Activated CD4-positive, CD25-positive, alpha-beta regulatory T cell treated with anti-CD3 and anti-CD28 coated beads, Interleukin-2, amount 50 U/mL, for 72 hours (primary cell): ENCODE results near the gene SMNDC1.
"Not testable (repeated sequence)": the region's sequence is repeated elsewhere in the genome, so short reads cannot be mapped to it uniquely, and the experiment has no call there.

ENCODE experiments used
- DNase-seq: peaks from one replicate; pipeline ENCODE4 v3.0.0; 2021

SMNDC1 gene

DNA sequence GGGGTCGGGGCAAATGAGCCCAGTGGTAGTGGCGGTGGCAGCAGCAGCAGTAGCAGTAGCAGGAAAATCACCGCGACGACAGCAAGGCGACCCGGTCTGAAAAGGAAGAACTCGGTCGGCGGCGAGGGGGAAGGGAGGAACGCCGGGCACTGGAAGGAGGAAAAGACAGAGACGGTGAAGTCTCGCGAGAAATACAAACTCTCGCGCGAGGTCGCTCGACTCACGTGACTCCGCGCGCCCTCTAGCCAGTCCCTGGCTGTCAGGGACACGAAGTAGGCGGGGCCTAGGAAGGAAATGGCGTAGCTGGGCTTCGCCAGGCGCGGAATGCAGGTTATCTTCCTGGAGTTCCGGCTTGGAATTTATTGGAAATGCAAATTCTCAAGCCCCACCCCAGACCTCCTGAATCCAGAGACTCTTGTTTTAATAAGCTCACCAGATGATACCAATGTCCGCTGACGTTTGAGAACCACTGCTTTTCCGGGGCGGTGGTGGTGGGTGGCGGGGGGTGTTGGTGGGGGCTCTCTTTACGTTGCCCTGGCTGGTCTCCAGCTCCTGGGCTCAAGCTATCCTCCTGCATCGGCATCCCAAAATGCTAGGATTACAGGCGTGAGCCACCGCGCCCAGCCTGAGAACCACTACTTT is at the start of gene SMNDC1:
Gene SMNDC1 (minus strand): TSS at position 141 of the 642 bp plus-strand sequence. CDS start 1,333 bp downstream, outside the sequence.
- peak; percentile 97 for DNase-seq

DNA sequence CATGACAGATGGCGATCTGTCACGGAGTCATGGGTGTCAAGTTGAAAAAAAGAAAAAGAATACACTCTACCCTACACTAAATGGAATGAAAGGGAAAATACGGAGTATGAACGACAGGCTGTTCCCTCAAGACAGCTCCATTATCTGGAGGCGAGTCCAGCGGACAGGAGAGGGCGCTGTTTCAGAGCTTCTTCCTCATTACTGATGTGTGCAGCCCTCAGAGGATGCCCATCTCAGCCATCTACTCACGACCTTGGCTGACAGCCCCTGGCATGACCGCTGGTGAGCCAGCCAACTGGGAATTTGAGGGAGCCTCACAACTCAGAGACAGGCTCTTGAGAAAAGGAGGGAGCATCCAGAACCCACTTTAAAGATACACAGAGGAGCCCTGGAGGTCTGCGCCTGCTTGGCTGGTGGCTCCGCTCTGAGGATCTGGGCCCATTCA is 49.6 kb upstream of the SMNDC1 start:
- peak; percentile 76 for DNase-seq

DNA sequence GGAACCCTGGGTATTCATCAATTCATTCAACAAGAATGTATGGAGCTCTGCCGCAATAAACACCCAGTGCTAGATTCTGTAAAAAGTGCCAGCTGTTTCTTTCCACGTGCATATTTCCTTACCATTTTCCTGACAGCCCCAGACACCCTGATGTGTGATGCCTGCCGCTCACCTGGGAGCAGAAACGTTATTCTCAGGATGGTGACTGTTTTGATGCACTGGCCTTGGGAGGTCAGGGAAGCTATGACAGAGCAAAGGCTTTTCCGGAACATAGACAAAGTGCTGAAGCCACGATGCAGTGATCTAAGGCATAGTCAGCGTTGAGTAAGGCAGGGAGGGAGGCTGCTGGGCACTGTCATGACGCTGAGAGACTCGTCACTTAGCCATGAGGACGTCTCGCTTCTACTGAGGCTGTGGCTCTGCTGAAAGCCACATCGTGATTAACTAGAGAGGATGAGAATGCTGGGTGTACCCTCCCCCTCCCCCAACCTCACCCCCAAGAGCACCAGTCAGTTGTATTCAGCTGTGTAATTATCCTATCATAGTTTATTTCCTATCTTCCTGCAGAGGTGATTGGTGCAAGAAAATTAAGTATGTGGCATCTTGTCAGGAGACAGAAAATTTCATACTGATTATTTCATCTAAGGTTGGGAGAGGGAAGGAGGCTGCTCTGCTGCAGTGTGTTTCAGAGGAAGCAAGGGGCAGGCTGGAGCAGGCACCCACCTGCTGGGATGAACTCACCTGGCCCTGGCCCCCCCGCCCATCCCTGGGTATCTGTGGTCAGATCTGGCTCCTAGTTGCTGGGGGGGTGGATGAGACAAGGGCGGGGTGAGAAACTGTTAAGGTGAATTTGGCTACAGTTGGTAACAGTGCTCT is 48.8 kb upstream of the SMNDC1 start:
- no peak for DNase-seq

DNA sequence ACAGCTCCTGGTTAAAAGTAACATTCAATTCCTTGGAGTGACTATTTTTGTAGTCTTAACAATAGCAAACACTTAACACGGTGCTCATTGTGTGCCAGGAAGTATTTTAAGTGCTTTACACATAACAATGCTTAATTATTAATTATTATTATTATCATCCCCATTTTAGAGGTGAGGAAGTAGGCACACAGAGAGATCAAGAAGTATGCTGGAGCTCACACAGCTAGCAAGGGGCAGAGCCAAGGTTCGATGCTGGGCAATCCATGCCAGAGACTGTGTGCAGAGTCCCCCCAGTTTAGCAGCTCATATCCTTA is 48.2 kb upstream of the SMNDC1 start:
- no peak for DNase-seq

DNA sequence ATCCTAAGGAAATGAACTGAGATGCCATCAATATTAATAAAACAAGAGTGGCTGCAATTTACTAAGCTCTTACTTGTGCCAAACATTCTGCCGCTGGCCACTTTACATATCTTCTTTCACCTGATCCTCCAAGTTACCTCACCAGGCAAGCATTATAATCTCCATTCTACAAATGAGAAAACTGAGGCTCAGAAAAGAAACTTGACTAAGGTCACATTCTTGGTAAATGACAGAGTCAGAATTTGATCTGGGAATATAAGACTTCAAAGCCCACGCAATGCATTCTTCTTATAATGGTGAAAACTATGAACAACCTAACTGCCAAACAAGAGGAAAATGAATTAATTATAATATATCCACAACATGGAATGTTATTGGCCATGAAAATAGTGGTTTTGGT is 46.1 kb upstream of the SMNDC1 start:
- no peak for DNase-seq

DNA sequence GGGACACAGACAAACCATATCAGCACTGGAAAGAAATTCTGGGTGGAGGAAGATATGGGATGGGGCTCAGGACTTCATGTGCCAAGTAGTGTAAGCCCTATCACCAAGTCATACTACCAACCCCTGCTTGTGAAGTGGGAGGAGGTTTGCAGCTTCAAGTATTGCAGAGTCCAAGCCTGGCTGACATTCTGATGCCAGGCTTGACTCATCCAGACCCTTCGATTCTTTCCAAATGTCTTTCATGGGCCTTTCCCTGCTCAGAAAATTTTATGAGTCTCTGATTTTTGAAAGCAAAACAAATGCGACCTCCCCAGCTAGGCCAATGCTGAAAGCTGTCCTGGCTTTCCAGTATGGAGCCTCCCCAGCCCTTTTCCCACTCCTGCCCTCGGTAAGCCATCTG is 45.1 kb upstream of the SMNDC1 start:
- no peak for DNase-seq

DNA sequence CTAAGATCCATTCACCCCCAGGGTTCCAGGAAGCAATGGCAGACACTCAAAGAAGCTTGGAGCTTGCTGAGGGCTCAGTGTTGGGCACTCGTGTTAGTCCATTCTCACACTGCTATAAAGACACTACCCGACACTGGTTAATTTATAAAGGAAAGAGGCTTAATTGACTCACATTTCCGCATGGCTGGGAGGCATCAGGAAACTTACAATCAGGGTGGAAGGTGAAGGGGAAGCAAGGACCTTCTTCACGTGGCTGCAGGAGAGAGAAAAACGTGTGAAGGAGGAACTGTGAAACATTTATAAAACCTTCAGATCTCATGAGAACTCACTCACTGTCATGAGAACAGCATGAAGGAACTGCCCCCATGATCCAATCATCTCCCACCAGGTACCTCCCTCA is 44.7 kb upstream of the SMNDC1 start:
- DNase-seq: no peak

DNA sequence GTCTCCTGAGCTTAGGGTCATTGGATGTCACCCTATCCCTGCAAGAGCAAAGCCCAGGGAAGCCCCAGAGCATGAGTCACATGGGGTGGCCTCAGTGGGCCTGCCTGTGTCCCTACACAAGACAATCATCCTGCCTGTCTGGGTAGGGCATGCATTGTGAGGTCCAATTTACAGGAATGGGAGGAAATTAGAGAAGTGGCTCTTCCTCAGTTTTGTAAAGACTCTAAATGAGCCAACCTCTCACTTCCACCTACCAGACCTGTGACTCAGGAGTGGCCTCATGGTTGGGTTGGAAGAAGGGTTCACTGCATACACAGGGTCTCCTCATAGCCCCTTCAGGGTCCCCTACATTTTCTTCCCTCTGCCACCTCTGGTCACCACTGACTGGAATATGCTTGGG is 43.6 kb upstream of the SMNDC1 start:
- DNase-seq: no peak

DNA sequence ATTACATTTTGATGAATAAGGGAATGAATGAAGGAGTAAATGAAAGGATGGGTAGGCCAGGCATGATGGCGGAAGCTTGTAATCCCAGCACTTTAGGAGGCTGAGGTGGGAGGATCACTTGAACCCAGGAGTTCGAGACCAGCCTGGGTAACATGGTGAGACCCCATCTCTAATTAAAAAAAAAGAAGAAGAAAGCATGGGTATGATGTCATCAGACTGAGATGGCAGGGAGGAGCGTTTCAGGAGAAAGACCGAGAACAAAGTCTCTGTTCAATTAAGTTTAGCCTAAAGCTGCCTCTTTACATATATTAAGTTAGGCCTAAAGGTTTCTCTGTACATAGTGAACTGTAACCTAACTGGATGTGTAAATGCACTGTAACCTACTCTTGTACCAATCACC is 42.2 kb upstream of the SMNDC1 start:
- no peak for DNase-seq

DNA sequence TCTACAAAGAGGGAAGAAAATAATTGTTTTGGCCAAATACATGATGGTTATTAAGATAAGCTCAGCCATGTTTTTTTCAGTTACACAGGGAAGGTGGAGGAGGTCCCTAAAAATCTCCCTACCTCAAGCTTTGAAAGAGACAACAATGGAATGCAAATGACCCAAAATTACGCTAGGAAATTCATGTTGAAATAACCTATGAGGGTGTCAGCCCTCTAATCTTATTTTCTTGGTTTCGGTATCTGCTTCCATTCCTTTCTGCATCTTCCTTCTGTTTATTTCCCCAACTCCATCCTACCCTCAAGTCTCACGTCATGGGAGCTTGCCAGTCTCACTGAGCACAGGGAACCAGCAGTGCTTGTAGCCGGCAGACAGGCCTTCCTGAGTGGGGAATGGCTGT is 40.6 kb upstream of the SMNDC1 start:
- no peak for DNase-seq

DNA sequence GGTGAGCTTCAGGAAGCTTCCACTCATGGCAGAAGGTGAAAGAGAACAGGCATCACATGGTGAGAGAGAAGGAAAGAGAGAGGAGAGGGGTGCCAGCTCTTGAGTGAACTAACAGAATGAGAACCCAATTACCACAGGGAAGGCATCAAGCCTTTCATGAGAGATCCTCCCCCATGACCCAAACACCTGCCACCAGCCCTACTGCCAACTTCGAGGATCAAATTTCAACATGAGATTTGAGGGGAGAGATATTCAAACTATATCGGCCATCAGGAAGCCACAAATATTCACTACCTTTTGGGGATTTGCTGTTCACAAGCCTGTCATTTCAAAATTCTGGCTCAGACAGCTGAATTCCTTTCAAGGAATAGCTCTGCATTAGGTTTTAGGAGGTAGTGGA is 39.9 kb upstream of the SMNDC1 start:
- DNase-seq: no peak

DNA sequence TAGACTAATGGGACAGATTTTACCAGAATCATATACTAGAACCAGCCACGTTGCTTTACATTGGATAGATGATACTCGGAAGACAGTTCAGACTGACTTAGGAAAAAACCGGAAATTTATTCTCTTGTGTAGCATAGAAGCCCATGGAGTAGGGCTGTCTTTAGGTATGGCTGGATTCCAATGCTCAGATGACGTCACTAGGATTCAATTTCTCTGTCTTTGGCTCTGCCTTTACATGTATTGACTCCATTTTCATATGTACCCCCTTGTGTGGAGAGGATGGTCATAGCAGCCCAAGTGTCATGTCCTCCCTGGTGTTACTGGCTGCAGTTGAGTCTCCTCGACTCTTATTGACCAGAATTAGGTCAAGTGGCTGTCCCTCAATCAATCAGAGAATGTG is 39.2 kb upstream of the SMNDC1 start:
- no peak for DNase-seq

DNA sequence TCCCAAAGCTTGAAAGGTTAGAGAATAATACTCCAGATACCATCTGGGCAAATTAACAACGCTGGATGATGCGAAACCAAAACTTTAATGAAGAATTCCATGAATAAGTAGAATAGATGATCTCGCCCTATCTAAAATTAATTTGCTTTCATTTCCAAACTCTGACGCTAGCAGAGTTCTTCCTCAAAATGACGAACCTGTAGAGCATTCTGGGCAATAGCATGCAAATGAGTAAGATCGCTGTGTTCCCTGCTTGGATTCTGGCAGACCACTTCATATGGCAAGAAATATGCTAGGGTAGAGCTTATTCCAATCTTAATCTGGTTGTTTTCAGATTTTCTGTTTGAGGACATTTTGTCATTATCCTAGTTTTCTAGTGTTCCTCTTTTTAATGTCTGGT is 36.1 kb upstream of the SMNDC1 start:
- no peak for DNase-seq

DNA sequence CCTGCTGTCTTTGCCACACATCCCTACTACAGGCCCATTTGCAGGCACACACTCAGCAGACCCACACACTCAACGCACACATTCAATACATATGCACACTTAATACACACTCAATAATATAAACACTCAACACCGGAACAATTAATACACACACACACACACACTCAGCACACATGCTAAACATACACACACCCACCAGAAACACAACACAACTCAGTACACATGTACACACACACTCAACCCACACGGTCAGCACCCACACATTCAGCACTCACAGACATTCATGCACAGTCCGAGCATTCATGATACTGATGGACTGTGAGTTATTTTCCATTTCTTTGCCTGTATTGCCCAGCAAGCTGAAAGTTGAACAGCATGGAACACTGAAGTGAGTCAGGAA is 35.4 kb upstream of the SMNDC1 start:
- DNase-seq: no peak

DNA sequence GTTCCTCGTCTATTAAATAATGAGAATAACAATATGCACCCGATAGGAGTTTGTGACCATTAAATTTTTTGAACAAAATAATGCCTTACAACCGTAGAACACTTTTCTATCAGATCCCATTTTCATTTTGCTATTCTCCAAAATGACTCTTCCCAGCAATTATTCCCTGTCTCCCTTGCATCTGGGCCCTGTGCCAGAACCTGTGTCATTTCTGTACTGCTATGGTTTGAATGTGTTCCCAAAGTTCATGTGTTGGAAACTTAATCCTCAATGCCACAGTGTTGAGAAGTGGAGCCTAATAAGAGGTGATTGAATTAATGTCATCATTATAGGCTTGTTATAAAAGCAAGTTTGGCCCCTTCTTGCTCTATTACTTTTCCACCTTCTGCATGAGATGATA is 33.2 kb upstream of the SMNDC1 start:
- no peak for DNase-seq

DNA sequence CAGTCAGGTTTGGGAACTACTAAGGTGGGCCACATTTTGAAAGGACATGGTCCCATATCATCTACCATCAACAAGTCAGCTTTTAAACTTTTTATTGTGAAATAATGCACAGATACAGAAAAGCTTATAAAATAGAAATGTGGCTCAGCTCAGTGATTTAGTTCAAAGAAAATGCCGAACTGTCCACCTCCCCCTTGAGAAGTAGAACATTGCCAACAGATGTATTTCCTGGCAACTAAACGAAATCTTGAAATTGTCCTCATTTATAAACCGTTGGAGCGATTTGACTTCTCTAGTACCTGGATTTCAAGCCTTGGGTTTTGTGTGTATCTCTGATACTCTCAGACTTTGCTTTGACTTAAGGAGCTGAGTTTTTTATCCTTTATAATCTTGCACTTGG is 32.7 kb upstream of the SMNDC1 start:
- DNase-seq: no peak

DNA sequence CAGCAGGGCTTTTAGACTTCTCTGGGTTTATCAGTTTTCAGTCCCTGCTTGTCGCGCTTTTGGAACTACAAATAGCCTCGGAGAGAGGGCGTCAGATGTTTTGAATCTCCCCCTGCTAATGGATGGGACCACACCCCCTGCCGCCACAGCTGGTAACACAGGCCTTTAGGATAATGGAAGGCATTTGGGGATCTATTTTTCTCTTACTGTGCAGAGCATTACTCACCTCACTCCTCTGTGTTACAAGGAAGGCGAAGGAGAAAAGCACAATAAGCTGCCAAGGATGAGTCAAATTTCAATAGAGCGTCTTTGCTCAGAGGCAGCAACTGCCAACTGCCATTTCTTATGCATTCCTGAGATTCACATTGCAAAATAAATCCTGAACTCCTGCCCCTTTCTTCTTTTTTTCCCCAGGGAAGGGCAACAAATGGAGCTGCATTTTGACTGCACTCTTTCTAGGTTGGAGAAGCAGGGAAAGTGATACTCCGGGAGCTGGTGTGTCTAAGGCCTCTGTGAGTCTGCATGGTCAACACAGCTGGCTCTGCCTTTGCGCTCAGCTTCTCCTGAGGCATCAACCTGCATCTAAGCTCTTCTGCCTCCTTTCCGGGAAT is 31.5 kb upstream of the SMNDC1 start:
- no peak for DNase-seq

DNA sequence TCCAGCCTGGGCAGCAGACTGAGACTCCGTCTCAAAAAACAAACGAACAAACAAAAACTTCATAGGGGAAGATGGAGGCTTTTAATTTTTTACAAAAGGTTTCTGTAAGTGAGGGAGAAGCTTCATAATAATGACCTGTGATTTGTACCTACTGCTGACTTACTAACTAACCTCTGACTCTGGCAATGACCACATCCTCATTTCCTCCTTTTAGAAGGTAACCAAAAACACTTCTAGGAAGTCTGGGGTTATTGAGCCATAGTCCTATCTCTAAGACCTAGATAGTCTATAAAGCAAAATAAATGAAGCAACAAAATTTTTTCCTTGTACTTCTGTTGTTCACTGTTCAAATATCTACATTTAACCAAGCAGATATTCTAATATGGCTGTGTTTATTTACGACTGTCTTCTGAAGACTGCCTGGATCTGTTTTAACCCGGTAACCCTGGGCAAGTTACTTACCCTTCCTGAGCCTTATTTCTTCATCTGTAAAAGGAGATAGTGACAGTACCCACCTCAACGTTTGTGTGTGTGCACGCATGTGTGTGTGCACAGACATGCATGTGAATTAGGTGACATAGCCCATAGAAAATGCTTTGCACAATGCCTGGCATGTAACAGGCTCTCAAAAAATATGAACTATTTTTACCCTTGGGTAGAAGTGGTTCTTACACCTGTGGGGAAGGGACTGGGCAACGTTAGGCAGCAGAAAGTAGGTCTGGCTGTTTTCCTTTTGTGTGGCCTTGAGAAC is 30.8 kb upstream of the SMNDC1 start:
- no peak for DNase-seq

DNA sequence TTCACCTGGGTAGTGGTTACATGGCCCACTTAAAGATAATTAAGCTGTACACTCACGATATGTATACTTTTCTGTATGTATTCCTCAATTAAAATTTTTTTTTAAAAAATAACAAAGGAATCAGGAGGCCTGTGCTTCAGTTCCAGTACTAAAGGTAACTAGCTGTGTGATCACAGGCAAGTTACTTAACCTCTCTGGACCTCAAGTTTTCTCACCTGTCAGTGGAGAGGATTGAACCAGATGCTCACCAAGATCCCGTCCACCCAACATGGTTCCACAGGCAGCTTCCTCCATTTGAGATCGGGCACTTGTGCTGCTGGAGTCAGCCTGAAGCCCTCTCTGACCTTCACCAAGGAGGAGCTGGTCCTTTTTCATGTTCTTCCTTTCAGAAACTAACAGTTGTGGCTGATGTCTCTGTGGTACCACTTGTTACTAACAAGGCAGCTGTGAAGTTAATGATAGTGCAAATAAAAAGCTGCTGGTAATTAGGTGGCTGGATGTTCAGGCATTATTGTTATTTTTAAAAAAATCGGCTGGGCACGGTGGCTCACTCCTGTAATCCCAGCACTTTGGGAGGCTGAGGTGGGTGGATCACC is 29.4 kb upstream of the SMNDC1 start:
- no peak for DNase-seq

DNA sequence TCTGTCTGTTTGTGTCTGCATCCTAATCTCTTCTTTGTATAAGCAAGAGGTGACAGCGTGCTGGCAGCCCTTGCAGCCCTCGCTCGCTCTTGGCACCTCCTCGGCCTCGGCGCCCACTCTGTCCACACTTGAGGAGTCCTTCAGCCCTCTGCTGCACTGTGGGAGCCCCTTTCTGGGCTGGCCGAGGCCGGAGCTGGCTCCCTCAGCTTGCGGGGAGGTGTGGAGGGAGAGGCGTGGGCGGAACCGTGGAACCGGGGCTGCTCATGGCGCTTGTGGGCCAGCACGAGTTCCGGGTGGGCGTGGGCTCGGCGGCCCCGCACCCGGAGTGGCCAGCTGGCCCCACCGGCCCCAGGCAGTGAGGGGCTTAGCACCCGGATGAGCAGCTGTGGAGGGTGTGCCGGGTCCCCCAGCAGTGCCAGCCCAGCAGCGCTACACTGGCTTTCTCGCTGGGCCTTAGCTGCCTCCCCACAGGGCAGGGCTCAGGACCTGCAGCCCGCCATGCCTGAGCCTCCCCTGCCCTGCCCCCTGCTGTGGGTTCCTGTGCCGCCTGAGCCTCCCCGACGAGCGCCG is 26.6 kb upstream of the SMNDC1 start:
- not testable (repeated sequence) for DNase-seq

DNA sequence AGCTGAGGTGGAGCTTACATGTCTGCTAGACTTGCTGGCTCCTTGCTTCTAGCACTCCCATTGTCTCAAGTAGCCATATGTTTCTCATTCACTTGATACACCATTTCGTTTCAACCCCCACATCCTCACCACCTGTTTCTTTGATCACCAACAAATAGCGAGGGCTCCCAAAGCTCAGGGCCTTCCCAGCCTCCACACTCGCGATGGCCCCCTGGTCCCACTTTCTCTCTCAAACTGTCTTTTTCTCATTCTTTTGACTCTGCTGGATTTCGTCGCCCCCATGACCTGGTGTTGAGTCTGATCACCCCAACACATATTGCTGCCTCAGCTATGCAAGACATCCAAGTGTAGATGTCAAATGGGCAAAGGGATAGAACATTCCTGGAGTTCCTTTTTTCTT is 26.0 kb upstream of the SMNDC1 start:
- no peak for DNase-seq

DNA sequence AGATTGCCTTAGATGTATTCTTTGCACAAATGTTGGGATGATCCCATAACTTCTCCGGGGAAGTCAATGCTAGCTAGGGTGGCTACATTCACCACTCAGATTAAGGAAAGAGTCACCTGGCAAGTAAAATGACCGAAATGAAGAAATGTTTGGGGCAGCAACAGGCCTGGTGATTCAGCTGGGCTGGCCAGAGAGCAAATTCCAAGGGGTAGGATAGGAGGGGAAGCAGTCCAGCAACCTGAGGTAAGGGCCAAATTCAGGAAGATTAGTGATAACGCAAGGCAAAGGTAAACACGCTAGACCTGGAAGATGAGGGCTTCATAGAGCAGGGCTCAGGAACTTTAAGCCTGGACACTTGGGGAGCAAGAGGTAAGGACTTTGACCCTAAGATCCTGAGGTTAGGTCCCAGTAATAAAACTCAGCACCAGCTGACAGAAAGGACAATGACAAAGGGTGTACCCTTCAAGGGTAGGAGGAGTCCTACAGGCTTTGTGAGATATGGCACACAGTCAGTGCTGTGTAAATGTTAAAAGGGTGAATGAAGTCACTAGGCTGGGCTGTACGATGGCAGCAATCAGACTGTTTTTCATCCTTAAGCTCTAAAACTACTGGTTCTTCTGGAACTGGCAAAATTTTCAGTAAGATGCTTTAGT is 22.7 kb upstream of the SMNDC1 start:
- DNase-seq: no peak
